Measurements from ENCODE around the gene RAP1GAP2.

DNA sequence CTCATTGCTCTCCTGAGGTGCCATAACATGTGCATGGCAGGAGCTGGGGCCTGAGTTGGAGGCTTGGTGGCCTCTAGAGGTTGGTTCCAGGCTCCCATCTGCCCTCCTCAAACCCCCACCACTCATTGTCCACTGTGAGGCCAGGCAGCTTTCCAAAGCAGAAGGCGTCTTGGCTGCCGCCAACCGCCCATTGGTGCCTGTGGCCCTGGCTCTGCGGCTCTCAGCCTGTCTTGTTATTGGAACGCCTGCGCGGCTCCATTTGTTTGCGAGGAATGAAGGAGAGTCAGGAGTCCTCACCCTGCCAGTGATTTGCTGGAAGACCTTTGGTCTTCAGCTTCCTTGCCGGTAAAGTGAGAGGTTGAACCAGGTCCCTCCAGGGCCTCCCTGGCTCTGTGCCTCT is 223.5 kb downstream of the RAP1GAP2 start:
- TF ChIP-seq, protein P1, sequence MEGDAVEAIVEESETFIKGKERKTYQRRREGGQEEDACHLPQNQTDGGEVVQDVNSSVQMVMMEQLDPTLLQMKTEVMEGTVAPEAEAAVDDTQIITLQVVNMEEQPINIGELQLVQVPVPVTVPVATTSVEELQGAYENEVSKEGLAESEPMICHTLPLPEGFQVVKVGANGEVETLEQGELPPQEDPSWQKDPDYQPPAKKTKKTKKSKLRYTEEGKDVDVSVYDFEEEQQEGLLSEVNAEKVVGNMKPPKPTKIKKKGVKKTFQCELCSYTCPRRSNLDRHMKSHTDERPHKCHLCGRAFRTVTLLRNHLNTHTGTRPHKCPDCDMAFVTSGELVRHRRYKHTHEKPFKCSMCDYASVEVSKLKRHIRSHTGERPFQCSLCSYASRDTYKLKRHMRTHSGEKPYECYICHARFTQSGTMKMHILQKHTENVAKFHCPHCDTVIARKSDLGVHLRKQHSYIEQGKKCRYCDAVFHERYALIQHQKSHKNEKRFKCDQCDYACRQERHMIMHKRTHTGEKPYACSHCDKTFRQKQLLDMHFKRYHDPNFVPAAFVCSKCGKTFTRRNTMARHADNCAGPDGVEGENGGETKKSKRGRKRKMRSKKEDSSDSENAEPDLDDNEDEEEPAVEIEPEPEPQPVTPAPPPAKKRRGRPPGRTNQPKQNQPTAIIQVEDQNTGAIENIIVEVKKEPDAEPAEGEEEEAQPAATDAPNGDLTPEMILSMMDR (IDR thresholded peaks at IDR 0.05): no peak
- TF ChIP-seq EP300 (IDR thresholded peaks at IDR 0.05): no peak
- TF ChIP-seq POLR2AphosphoS5 (IDR thresholded peaks at IDR 0.05): no peak
- no peak for TF ChIP-seq POLR2A (IDR thresholded peaks at IDR 0.05; ENCODE audit: low read depth)

All from esophagus muscularis mucosa (tissue), 4 donors.